Mesenteric fat pad (tissue), 1 donor: ENCODE data around the gene NME4. TPM values are rescaled to one million over a fixed set of nuclear protein-coding genes. Genes with fewer than 3 reads are reported as not detected.

Experiments used
- DNase-seq: peaks from one replicate; pipeline ENCODE4 v3.0.0-alpha.2; 2020; ENCODE audit warnings: low spot score
- total RNA-seq: library from RNA; stranded (reverse); fragmentation: NEBNext Ultra II Directional; extraction: Animal tissue kit (Norgen Biotek cat#: 25700); gene quantifications from one replicate; pipeline ENCODE4 v1.2.1, GENCODE V29; 2021
- donor health status: DM: yes; HTN: yes; CAD: no.

NME4 gene
- total RNA-seq, 1 donor from 2014 or later = 139 TPM

GRCh38 chr16:425082-425718 is 28.2 kb downstream of the NME4 start, which contains the start of gene RAB11FIP3:
Gene RAB11FIP3, plus strand, starts transcription at chr16:425649. Its CDS starts 358 bp downstream, at chr16:426007.
- peak; percentile 94 for DNase-seq

GRCh38 chr16:425740-426114 is 28.7 kb downstream of the NME4 start:
- no peak for DNase-seq

- DNase-seq = no peak
Observed at GRCh38 chr16:426115-426905, 29.3 kb downstream of the NME4 start.

- no peak for DNase-seq
Observed at GRCh38 chr16:426906-427249, 29.9 kb downstream of the NME4 start.

GRCh38 chr16:427250-427649 is 30.3 kb downstream of the NME4 start:
- no peak for DNase-seq

- DNase-seq = no peak
Observed at GRCh38 chr16:430904-431303, 33.9 kb downstream of the NME4 start.

GRCh38 chr16:440627-441026 is 43.6 kb downstream of the NME4 start:
- DNase-seq = no peak

GRCh38 chr16:441447-441846 is 44.4 kb downstream of the NME4 start:
- no peak for DNase-seq

- no peak for DNase-seq
Observed at GRCh38 chr16:442976-443375, 46.0 kb downstream of the NME4 start.

- DNase-seq = no peak
Observed at GRCh38 chr16:444027-444426, 47.0 kb downstream of the NME4 start.

- DNase-seq = no peak
Observed at GRCh38 chr16:445566-445965, 48.6 kb downstream of the NME4 start.

Other genes with a start within 250 kb of the NME4 start
- gene HBZ, start 244.6 kb upstream of the NME4 start, total RNA-seq = not detected
- gene HBM, start 231.2 kb upstream of the NME4 start, total RNA-seq = not detected
- 248 TPM for gene HBA2, start 224.3 kb upstream of the NME4 start, total RNA-seq
- gene HBA1, start 220.5 kb upstream of the NME4 start, total RNA-seq = 275 TPM
- gene HBQ1, start 216.7 kb upstream of the NME4 start, total RNA-seq = not detected
- gene LUC7L, start 167.8 kb upstream of the NME4 start, total RNA-seq = 56.7 TPM
- gene FAM234A, start 162.4 kb upstream of the NME4 start, total RNA-seq = 90.6 TPM
- 21.4 TPM for gene RGS11, start 121.3 kb upstream of the NME4 start, total RNA-seq
- gene ARHGDIG, start 116.6 kb upstream of the NME4 start, total RNA-seq = 8.6 TPM
- gene PDIA2, start 114.0 kb upstream of the NME4 start, total RNA-seq = 2.2 TPM
- 19.4 TPM for gene AXIN1, start 44.5 kb upstream of the NME4 start, total RNA-seq
- 40.1 TPM for gene MRPL28, start 26.7 kb upstream of the NME4 start, total RNA-seq
- gene PGAP6, start 15.2 kb upstream of the NME4 start, total RNA-seq = 39.0 TPM
- gene DECR2, start 4.7 kb downstream of the NME4 start, total RNA-seq = 21.8 TPM
- gene RAB11FIP3, start 28.4 kb downstream of the NME4 start, total RNA-seq = 35.2 TPM
- 49.2 TPM for gene CAPN15, start 130.5 kb downstream of the NME4 start, total RNA-seq
- not detected for gene PRR35, start 163.2 kb downstream of the NME4 start, total RNA-seq
- 1.3 TPM for gene NHLRC4, start 169.8 kb downstream of the NME4 start, total RNA-seq
- gene PIGQ, start 172.8 kb downstream of the NME4 start, total RNA-seq = 32.4 TPM
- 17.3 TPM for gene RAB40C, start 192.9 kb downstream of the NME4 start, total RNA-seq
- gene WFIKKN1, start 233.8 kb downstream of the NME4 start, total RNA-seq = 0.55 TPM
- 62.2 TPM for gene METTL26, start 239.1 kb downstream of the NME4 start, total RNA-seq
- gene MCRIP2, start 244.6 kb downstream of the NME4 start, total RNA-seq = 34.7 TPM